GM10248 (cell line): Measurements from ENCODE around the gene TMEM269.

Experiments used
- CTCF ChIA-PET: fragments of 300-600 bp; sonication (Branson Sonifier 250); formaldehyde crosslinking; extraction: SDS; loops from one replicate; lab custom pipeline; 2021; ENCODE audit warnings: antibody characterized with exemption; lab: Yijun Ruan, JAX
- POLR2A ChIA-PET: fragments of 350-650 bp; sonication (Branson Sonifier 250); formaldehyde crosslinking; extraction: SDS; loops from one replicate; lab custom pipeline; 2020; ENCODE audit warnings: antibody characterized with exemption; lab: Yijun Ruan, JAX
- DNase-seq: peaks from one replicate; pipeline ENCODE4 v3.0.0; 2012; ENCODE audit errors: extremely low spot score
- CTCF ChIP-seq: IDR thresholded peaks from 2 replicates; pipeline ENCODE4 v1.5.1; 2012; ENCODE audit warnings: mild to moderate bottlenecking, low read depth; ENCODE audit errors: extremely low read depth, missing control alignments, control extremely low read depth

TMEM269 gene

GRCh38 chr1:42846257-42847110 is 61.7 kb downstream of the TMEM269 start, which contains the start of gene ZNF691:
ZNF691 (plus strand) TSS chr1:42846613; CDS start chr1:42849659, 3,046 bp downstream.
- CTCF ChIA-PET = interaction anchor here (0.7 to 3.3 kb wide), 21 partner anchors 8 to 268 kb away, joined by 3 to 26 read pairs (median 4); partner anchors contain the start of genes C1orf50, ERMAP, P3H1 and SVBP
- peak; percentile 96 for DNase-seq
- TF ChIP-seq CTCF = peak; percentile 42
- POLR2A ChIA-PET = interaction anchor here (0.5 to 1.1 kb wide), 7 partner anchors 71 to 1265 kb away, joined by 3 to 7 read pairs (median 3); partner anchors contain the start of genes C1orf50, KDM4A and P3H1

DNA sequence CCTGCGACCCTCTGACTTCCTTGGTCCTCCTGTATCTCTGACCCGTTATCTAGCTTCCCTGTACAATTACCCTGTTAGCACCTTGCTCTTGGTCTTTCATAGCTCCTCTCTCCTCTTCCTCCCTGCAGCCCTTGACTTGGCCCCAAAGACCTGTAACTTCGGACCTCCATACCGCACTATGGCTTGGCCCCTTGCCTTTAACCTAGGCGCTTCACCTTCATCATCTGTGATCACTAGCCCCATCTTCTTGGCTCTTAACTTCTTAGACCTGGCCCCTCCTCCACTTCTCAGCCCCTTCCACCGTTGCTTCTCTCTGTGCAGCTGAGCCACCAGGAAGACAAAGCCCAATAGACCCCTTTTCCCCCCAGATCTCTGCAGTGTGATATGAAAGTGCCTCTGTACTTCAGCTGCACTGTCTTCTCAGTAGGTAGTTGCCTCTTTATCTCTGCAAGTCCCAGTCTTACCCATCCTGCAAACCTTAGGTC is 62.4 kb downstream of the TMEM269 start:
- ChIA-PET CTCF (interaction anchor here (1.0 to 3.3 kb wide), 11 partner anchors 9 to 269 kb away, joined by 3 to 26 read pairs (median 4); no protein-coding TSS in a partner anchor), POLR2A (no interaction called here)
- no peak for TF ChIP-seq CTCF
- DNase-seq = no peak

GRCh38 chr1:42847721-42848460 is 63.1 kb downstream of the TMEM269 start:
- ChIA-PET CTCF (interaction anchor here (1.6 to 3.3 kb wide), 7 partner anchors 8 to 226 kb away, joined by 4 to 26 read pairs (median 6); no protein-coding TSS in a partner anchor), POLR2A (no interaction called here)
- no peak for TF ChIP-seq CTCF
- no peak for DNase-seq

GRCh38 chr1:42848823-42849537 is 64.2 kb downstream of the TMEM269 start:
- DNase-seq = no peak
- TF ChIP-seq CTCF = no peak
- ChIA-PET CTCF (interaction anchor here (1.4 to 3.3 kb wide), 5 partner anchors 9 to 71 kb away, joined by 3 to 26 read pairs (median 6); no protein-coding TSS in a partner anchor), POLR2A (no interaction called here)

DNA sequence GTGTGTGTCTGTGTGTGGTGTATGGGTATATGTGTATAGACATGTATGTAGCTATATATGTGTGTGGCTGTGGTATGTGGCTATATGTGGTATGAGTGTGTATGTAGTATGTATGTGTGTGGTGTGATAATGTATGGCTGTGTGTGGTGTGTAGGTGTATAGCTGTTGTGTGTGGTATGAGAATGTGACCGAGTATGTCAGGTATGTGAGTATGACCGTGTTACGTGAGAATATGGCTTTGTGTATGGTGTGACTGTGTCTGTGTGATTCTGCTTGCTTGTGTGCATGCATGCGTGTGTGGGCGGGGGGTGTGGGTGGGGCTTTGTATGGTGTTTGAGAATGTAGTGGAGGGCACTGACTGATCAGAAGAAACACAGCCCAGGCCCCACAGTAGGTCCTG is 65.2 kb downstream of the TMEM269 start:
- DNase-seq = no peak
- TF ChIP-seq CTCF = no peak
- POLR2A ChIA-PET = no interaction called here
- CTCF ChIA-PET = interaction anchor here (1.0 to 2.3 kb wide), 5 partner anchors 10 to 224 kb away, joined by 3 to 6 read pairs (median 3); no protein-coding TSS in a partner anchor
